WTC11 (cell line): ENCODE measurements around the gene KIAA1328. TPM values are rescaled to one million over a fixed set of nuclear protein-coding genes. Genes with fewer than 3 reads are reported as not detected.

ENCODE experiments used
- ATAC-seq: fragments of 200-7000 bp; cut with Tn5 transposase; 2 replicates; pipeline ENCODE4 v1.10.0; 2021; ENCODE audit warnings: mild to moderate bottlenecking, moderate library complexity
- CTCF ChIA-PET: fragments of 300-600 bp; sonication (Branson Sonifier 250); formaldehyde crosslinking; loops from one replicate; lab custom pipeline; 2021; ENCODE audit warnings: antibody characterized with exemption; lab: Charles Lee
- POLR2A ChIA-PET: fragments of 350-600 bp; sonication (Branson Sonifier 250); formaldehyde crosslinking; loops from one replicate; lab custom pipeline; 2021; ENCODE audit warnings: antibody characterized with exemption; lab: Charles Lee
- DNase-seq: peaks from one replicate; pipeline ENCODE4 v3.0.0; 2021; ENCODE audit warnings: low spot score
- H3K27ac Mint-ChIP-seq: 2 replicates; pipeline ENCODE4 v1.8.0; 2021; ENCODE audit warnings: mixed read lengths
- H3K27me3 Mint-ChIP-seq: 2 replicates; pipeline ENCODE4 v1.8.0; 2021; ENCODE audit warnings: low read depth, mild to moderate bottlenecking, moderate library complexity, mixed read lengths
- H3K36me3 Mint-ChIP-seq: 2 replicates; pipeline ENCODE4 v1.8.0; 2021; ENCODE audit warnings: mixed read lengths
- H3K4me1 Mint-ChIP-seq: 2 replicates; pipeline ENCODE4 v1.8.0; 2022; ENCODE audit warnings: mixed read lengths
- H3K4me3 Mint-ChIP-seq: 2 replicates; pipeline ENCODE4 v1.8.0; 2021; ENCODE audit warnings: mild to moderate bottlenecking, moderate library complexity, mixed read lengths
- H3K9me3 Mint-ChIP-seq: 2 replicates; pipeline ENCODE4 v1.8.0; 2021; ENCODE audit warnings: mixed read lengths
- ATF1 ChIP-seq: sonication (generic); formaldehyde crosslinking; IDR thresholded peaks from 2 replicates; pipeline ENCODE4 v1.8.1; 2023; ENCODE audit warnings: mild to moderate bottlenecking, moderate library complexity, missing genetic modification reagents
- CBFB ChIP-seq: sonication (generic); formaldehyde crosslinking; IDR thresholded peaks from 2 replicates; pipeline ENCODE4 v1.8.1; 2022; ENCODE audit warnings: mild to moderate bottlenecking, low read depth, missing genetic modification reagents
- CTCF ChIP-seq: fragments of 200-600 bp; IDR thresholded peaks from 2 replicates; pipeline ENCODE4 v1.8.0; 2022; ENCODE audit warnings: antibody characterized with exemption
- GTF2I ChIP-seq: fragments of 250-450 bp; sonication (Bioruptor Pico); conservative IDR thresholded peaks from 2 replicates; pipeline ENCODE4 v1.4.0; 2021; ENCODE audit warnings: mild to moderate bottlenecking
- IRF2 ChIP-seq: sonication (generic); formaldehyde crosslinking; IDR thresholded peaks from 2 replicates; pipeline ENCODE4 v1.8.0; 2022; ENCODE audit warnings: low read depth, missing genetic modification reagents, borderline replicate concordance
- KAT7 ChIP-seq: sonication (generic); formaldehyde crosslinking; IDR thresholded peaks from 2 replicates; pipeline ENCODE4 v1.8.1; 2023; ENCODE audit warnings: missing genetic modification reagents, mild to moderate bottlenecking, borderline replicate concordance
- NFYB ChIP-seq: sonication (generic); formaldehyde crosslinking; conservative IDR thresholded peaks from 2 replicates; pipeline ENCODE4 v1.8.0; 2022; ENCODE audit warnings: low read depth, missing genetic modification reagents
- OVOL2 ChIP-seq: fragments of 250-450 bp; sonication (Bioruptor Pico); IDR thresholded peaks from 2 replicates; pipeline ENCODE4 v1.9.0; 2021; ENCODE audit warnings: mild to moderate bottlenecking, borderline replicate concordance
- STAT6 ChIP-seq: sonication (generic); formaldehyde crosslinking; conservative IDR thresholded peaks from 2 replicates; pipeline ENCODE4 v1.8.1; 2023; ENCODE audit warnings: mild to moderate bottlenecking, low read depth, missing genetic modification reagents, moderate library complexity
- TEAD1 ChIP-seq: sonication (generic); formaldehyde crosslinking; IDR thresholded peaks from 2 replicates; pipeline ENCODE4 v1.8.0; 2022; ENCODE audit warnings: mild to moderate bottlenecking, missing genetic modification reagents
- ZMAT4 ChIP-seq: fragments of 250-450 bp; sonication (Bioruptor Pico); IDR thresholded peaks from 2 replicates; pipeline ENCODE4 v1.9.0; 2021; ENCODE audit warnings: mild to moderate bottlenecking
- ZNF219 ChIP-seq: sonication (generic); formaldehyde crosslinking; IDR thresholded peaks from 2 replicates; pipeline ENCODE4 v1.8.0; 2023; ENCODE audit warnings: missing genetic modification reagents, mild to moderate bottlenecking, borderline replicate concordance
- ZNF263 ChIP-seq: sonication (generic); formaldehyde crosslinking; IDR thresholded peaks from 2 replicates; pipeline ENCODE4 v1.8.1; 2022; ENCODE audit warnings: low read depth, mild to moderate bottlenecking, moderate library complexity, missing genetic modification reagents
- ZNF425 ChIP-seq: fragments of 250-450 bp; sonication (Bioruptor Pico); conservative IDR thresholded peaks from 2 replicates; pipeline ENCODE4 v1.9.0; 2021; ENCODE audit warnings: mild to moderate bottlenecking
- ZNF532 ChIP-seq: fragments of 250-450 bp; sonication (Bioruptor Pico); IDR thresholded peaks from 2 replicates; pipeline ENCODE4 v1.9.0; 2021; ENCODE audit warnings: mild to moderate bottlenecking, borderline replicate concordance
- total RNA-seq: library from RNA; stranded (reverse); gene quantifications from 3 replicates; pipeline ENCODE4 v1.2.3, GENCODE V29; 2021
- TF ChIP-seq, protein P1 (sequence below): sonication (generic); formaldehyde crosslinking; IDR thresholded peaks from 2 replicates; pipeline ENCODE4 v1.8.1; 2022; ENCODE audit warnings: mild to moderate bottlenecking, moderate library complexity, missing genetic modification reagents
- TF ChIP-seq, protein P2 (sequence below): sonication (generic); formaldehyde crosslinking; conservative IDR thresholded peaks from 2 replicates; pipeline ENCODE4 v1.8.1; 2022; ENCODE audit warnings: mild to moderate bottlenecking, missing genetic modification reagents
- TF ChIP-seq, protein P3 (sequence below): sonication (generic); formaldehyde crosslinking; IDR thresholded peaks from 2 replicates; pipeline ENCODE4 v1.8.0; 2023; ENCODE audit warnings: missing genetic modification reagents
- TF ChIP-seq, protein P4 (sequence below): sonication (generic); formaldehyde crosslinking; IDR thresholded peaks from 2 replicates; pipeline ENCODE4 v1.8.0; 2023; ENCODE audit warnings: mild to moderate bottlenecking, missing genetic modification reagents

Gene KIAA1328
- total RNA-seq, 1 experiment from 2014 or later: 4.8 TPM

DNA sequence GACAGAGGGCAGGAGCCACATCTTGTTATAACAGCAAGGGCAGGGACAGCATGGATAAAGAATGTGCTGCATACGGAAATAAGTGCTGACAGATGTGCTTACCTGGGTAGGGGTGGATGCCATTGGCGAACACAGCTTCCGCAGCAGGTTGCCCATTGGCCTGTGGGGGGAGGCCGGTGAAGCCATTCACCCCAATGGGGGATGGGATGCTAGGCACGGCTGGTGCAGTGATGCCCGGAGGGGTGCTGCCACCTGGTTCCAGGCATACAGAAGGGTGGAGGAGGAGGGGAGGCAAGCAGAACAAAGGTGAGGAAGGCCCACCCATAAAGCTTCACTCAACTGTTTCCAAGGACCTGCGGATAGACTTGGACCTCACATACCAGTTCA is 441.7 kb downstream of the KIAA1328 start (continued):
- TF ChIP-seq ZNF532 (CRISPR knock-in tag): no peak
- no peak for TF ChIP-seq OVOL2 (CRISPR knock-in tag)
- TF ChIP-seq NFYB (CRISPR knock-in tag): no peak
- no peak for TF ChIP-seq GTF2I (CRISPR knock-in tag)
- TF ChIP-seq, protein P1, sequence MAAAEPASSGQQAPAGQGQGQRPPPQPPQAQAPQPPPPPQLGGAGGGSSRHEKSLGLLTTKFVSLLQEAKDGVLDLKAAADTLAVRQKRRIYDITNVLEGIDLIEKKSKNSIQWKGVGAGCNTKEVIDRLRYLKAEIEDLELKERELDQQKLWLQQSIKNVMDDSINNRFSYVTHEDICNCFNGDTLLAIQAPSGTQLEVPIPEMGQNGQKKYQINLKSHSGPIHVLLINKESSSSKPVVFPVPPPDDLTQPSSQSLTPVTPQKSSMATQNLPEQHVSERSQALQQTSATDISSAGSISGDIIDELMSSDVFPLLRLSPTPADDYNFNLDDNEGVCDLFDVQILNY: no peak
- no peak for TF ChIP-seq TEAD1 (CRISPR knock-in tag)
- TF ChIP-seq ATF1 (CRISPR knock-in tag): no peak
- TF ChIP-seq, protein P2, sequence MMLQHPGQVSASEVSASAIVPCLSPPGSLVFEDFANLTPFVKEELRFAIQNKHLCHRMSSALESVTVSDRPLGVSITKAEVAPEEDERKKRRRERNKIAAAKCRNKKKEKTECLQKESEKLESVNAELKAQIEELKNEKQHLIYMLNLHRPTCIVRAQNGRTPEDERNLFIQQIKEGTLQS (CRISPR knock-in tag): no peak
- TF ChIP-seq IRF2: no peak
- TF ChIP-seq, protein P3, sequence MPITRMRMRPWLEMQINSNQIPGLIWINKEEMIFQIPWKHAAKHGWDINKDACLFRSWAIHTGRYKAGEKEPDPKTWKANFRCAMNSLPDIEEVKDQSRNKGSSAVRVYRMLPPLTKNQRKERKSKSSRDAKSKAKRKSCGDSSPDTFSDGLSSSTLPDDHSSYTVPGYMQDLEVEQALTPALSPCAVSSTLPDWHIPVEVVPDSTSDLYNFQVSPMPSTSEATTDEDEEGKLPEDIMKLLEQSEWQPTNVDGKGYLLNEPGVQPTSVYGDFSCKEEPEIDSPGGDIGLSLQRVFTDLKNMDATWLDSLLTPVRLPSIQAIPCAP (CRISPR knock-in tag): no peak

DNA sequence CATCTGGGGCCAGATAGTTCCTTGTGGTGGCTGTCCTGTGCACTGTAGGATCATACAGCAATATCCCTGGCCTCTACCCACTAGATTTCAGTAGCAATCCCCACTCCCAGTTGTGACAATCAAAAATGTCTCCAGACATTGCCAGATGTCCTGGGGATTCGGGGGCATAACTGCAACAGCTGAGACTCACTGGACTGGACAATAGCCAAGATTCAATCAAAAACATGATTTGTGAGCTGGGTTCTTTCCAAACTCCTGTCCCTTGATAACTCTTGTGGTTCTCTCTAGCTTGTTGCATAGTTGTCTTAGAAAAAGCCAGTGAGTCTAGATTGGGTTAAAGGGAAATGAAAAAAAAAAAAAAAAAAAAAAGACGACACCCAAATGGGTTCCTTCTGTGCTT is 443.3 kb downstream of the KIAA1328 start:
- ChIA-PET POLR2A (no interaction called here), CTCF (interaction anchor here (0.6 kb wide), 1 partner anchor 49 kb away, joined by 3 read pairs; no protein-coding TSS in a partner anchor)
- Mint-ChIP-seq H3K9me3 (no peaks in the 10 kb centered on the region), H3K4me1 (peaks cover 7% of the 10 kb centered on the region), H3K4me3 (no peak overlapping the region), H3K27ac (no peak overlapping the region), H3K27me3 (peaks cover 9% of the 10 kb centered on the region), H3K36me3 (no peaks in the 10 kb centered on the region)
- no peak for ATAC-seq
- TF ChIP-seq ZMAT4 (no peak), STAT6 (CRISPR knock-in tag) (no peak), CTCF (no peak), ZNF263 (CRISPR knock-in tag) (no peak), KAT7 (no peak), ZNF425 (CRISPR knock-in tag) (no peak), CBFB (CRISPR knock-in tag) (no peak), ZNF219 (CRISPR knock-in tag) (no peak)
- TF ChIP-seq, protein P4, sequence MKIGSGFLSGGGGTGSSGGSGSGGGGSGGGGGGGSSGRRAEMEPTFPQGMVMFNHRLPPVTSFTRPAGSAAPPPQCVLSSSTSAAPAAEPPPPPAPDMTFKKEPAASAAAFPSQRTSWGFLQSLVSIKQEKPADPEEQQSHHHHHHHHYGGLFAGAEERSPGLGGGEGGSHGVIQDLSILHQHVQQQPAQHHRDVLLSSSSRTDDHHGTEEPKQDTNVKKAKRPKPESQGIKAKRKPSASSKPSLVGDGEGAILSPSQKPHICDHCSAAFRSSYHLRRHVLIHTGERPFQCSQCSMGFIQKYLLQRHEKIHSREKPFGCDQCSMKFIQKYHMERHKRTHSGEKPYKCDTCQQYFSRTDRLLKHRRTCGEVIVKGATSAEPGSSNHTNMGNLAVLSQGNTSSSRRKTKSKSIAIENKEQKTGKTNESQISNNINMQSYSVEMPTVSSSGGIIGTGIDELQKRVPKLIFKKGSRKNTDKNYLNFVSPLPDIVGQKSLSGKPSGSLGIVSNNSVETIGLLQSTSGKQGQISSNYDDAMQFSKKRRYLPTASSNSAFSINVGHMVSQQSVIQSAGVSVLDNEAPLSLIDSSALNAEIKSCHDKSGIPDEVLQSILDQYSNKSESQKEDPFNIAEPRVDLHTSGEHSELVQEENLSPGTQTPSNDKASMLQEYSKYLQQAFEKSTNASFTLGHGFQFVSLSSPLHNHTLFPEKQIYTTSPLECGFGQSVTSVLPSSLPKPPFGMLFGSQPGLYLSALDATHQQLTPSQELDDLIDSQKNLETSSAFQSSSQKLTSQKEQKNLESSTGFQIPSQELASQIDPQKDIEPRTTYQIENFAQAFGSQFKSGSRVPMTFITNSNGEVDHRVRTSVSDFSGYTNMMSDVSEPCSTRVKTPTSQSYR (CRISPR knock-in tag): no peak
- DNase-seq: no peak
